ENCODE results near the gene C2CD3. TPM values are rescaled to one million over a fixed set of nuclear protein-coding genes. Genes with fewer than 3 reads are reported as not detected.

C2CD3 gene
- total RNA-seq, 2 experiments from 2014 or later = 31.9 to 35.1 TPM

DNA sequence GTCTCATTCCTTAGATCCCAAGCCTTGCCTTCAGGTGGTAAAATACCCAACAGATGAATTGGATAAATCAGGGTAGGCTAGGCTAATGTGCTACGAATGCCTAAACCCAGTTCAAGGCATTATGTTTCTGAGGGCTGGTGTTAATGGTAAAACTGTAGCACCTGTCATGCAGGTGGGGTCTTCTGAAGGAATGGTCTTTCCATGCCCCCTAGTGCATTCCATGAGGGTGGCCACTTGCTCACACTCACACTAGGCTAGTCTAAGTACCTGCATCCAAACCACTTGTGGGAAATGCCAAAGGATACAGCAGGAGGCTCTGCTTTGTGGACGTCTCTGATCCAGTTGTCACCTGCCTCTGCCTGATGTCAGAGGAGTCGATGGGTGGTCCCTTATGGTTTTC, 137.8 kb downstream of the C2CD3 start:
- no peaks in the 10 kb centered on the region for H3K27me3 Mint-ChIP-seq
- CTCF ChIA-PET = interaction anchor here (1.0 kb wide), 1 partner anchor 69 kb away, joined by 4 read pairs; no protein-coding TSS in a partner anchor
- Histone ChIP-seq H3K27ac (ENCODE audit: low read depth in 1 of 2, low read length in 2 of 2) (no peak overlapping the region), H3K4me3 (ENCODE audit: low read length) (no peak overlapping the region), H3K4me1 (ENCODE audit: insufficient read depth, low read length) (peaks cover 22% of the 10 kb centered on the region), H3K36me3 (ENCODE audit: insufficient read depth, low read length) (peaks cover 46% of the 10 kb centered on the region), H3K27me3 (ENCODE audit: control insufficient read depth in 1 of 2, insufficient read depth in 2 of 2, low read length in 2 of 2) (no peaks in the 10 kb centered on the region), H3K9me3 (ENCODE audit: control insufficient read depth in 1 of 2, insufficient read depth in 1 of 2, low read length in 2 of 2) (no peaks in the 10 kb centered on the region)
- H3K27ac Mint-ChIP-seq = no peak overlapping the region
- POLR2A ChIA-PET = interaction anchor here (0.7 to 1.8 kb wide), 6 partner anchors 18 to 66 kb away, joined by 3 to 4 read pairs (median 4); no protein-coding TSS in a partner anchor
- H3K4me1 Mint-ChIP-seq (ENCODE audit: low read depth) = peaks cover 21% of the 10 kb centered on the region
- intact Hi-C loops (cut with DNase I, micrococcal nuclease) = loop anchor here (1.0 to 5.0 kb wide), 2 partner anchors 36 to 69 kb away; no protein-coding TSS in a partner anchor
- DNase-seq = peak in 5 of 14 experiments; percentile 20 to 66 (median 45)
- ATAC-seq (ENCODE audit: poor library complexity) = peak; percentile 84
- H3K36me3 Mint-ChIP-seq (ENCODE audit: low read depth) = peaks cover 77% of the 10 kb centered on the region
- peak; percentile 37 for TF ChIP-seq CTCF (IDR thresholded peaks at IDR 0.05)
- no peak overlapping the region for H3K4me3 Mint-ChIP-seq
- no peaks in the 10 kb centered on the region for H3K9me3 Mint-ChIP-seq

DNA sequence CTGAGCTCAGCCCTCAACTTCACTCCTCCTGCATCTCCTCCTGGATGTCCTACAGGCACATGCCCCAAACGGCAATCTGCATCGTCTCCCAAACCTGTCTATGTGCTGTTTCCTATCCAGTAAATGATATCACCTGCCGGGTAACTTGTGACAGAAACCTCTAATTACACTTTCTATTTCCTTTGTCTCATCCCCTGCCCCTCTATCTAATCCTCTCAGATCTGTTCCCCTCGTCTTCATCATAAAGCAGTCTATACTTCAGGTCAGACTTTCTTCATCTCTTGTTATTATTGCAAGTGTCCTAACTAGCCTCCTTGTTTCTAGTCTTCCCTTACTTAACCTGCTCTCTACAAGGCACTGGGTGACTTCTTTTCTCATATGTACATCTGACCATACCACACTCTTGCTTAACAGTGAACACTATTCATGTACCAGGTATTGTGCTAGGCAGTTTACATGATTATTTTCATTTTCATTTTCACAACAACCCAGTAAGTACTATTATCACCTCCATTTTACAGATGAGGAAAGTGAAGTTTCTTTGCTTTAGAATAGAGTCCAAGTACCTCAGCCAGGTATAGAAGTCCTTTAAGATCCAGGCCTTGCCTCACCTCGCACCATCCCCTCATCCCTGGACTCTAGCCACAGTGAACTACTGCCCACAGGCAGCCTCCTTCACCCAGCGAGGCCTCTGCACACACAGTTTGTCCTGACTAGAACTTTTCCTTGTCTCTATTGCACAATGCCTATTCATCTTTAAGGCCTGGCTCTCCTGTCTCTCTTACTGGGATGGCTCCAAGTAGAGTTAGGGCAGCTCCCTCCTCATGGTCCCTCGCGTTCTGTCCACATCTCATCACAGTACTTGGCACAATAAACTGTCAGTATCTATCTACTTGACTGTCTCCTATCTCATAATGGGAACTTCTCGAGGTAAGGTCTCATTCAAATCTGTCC, 139.8 kb downstream of the C2CD3 start:
- POLR2A ChIA-PET = interaction anchor here (0.6 to 1.0 kb wide), 2 partner anchors 19 to 26 kb away, joined by 3 read pairs; no protein-coding TSS in a partner anchor
- DNase-seq = peak in 1 of 14 experiments; percentile 41

More for the DNA sequence above, 139.8 kb downstream of the C2CD3 start:
- no peak for ATAC-seq (ENCODE audit: poor library complexity)
- Histone ChIP-seq H3K36me3 (ENCODE audit: insufficient read depth, low read length) (peaks cover 29% of the 10 kb centered on the region), H3K27ac (ENCODE audit: low read depth in 1 of 2, low read length in 2 of 2) (peak overlapping the region in 1 of 2 donors; percentile 6), H3K4me1 (ENCODE audit: insufficient read depth, low read length) (peaks cover 25% of the 10 kb centered on the region), H3K27me3 (ENCODE audit: control insufficient read depth in 1 of 2, insufficient read depth in 2 of 2, low read length in 2 of 2) (no peaks in the 10 kb centered on the region), H3K4me3 (ENCODE audit: low read length) (peak overlapping the region; percentile 2), H3K9me3 (ENCODE audit: control insufficient read depth in 1 of 2, insufficient read depth in 1 of 2, low read length in 2 of 2) (no peaks in the 10 kb centered on the region)
- peaks cover 21% of the 10 kb centered on the region for H3K4me1 Mint-ChIP-seq (ENCODE audit: low read depth)
- H3K27ac Mint-ChIP-seq = peak overlapping the region; percentile 70
- peaks cover 67% of the 10 kb centered on the region for H3K36me3 Mint-ChIP-seq (ENCODE audit: low read depth)
- no peaks in the 10 kb centered on the region for H3K9me3 Mint-ChIP-seq
- CTCF ChIA-PET = no interaction called here
- intact Hi-C loops (cut with DNase I, micrococcal nuclease) = loop anchor here (2.0 to 5.0 kb wide), 2 partner anchors 18 to 34 kb away; no protein-coding TSS in a partner anchor
- peak overlapping the region; percentile 40 for H3K4me3 Mint-ChIP-seq
- TF ChIP-seq CTCF (IDR thresholded peaks at IDR 0.05) = no peak
- no peaks in the 10 kb centered on the region for H3K27me3 Mint-ChIP-seq
